Effector CD8-positive, alpha-beta T cell (primary cell): Measurements from ENCODE around the gene KIF27.
"Not testable (repeated sequence)": the region's sequence is repeated elsewhere in the genome, so short reads cannot be mapped to it uniquely, and the experiment has no call there.

Source experiments
- DNase-seq: peaks from one replicate; lab custom pipeline; 2025; lab: John Stamatoyannopoulos, UW

Gene KIF27

DNA sequence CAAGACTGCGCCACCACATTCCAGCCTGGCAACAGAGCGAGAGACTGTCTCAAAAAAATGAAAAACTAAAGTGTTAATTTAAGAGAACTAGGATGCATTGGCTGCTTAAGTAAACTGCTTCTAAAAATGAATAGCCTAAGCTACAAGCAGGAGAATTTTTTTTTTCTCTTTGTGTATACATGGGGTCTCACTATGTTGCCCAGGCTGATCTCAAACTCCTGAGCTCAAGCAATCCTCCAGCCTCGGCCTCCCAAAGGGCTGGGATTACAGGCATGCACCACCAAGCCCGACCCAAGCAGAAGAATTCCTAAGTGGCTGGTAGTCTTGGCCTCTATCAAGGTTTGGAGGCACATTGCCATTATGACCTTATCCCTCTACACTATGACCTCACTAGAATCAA, 106.1 kb downstream of the KIF27 start:
- not testable (repeated sequence) for DNase-seq

DNA sequence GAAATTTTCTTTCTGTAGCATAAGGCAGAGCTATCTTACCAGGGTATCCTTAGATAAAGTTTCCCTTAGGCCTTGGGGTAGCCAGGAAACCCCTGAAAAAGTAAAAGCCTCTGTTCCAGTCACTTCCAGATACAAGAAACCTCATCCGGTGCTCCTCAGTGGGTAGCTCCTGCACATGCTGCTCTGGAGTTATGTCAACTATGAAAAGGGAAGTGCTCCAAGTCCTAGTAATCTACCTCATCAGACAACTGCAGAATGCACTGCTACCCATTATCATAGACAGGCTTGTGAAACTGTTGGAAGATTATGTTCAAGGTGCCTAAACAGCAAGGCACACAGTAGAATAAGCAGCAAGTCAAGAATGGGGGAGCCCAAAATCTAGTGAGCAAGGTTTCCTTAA, 112.0 kb downstream of the KIF27 start:
- not testable (repeated sequence) for DNase-seq

DNA sequence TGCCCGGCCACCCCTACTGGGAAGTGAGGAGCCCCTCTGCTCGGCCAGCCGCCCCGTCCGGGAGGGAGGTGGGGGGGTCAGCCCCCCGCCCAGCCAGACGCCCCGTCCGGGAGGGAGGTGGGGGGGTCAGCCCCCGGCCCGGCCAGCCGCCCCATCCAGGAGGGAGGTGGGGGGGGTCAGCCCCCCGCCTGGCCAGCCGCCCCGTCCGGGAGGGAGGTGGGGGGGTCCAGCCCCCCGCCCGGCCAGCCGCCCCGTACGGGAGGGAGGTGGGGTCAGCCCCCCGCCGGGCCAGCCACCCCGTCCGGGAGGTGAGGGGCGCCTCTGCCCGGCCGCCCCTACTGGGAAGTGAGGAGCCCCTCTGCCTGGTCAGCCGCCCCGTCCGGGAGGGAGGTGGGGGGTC, 116.8 kb downstream of the KIF27 start:
- DNase-seq, result not testable (repeated sequence)

DNA sequence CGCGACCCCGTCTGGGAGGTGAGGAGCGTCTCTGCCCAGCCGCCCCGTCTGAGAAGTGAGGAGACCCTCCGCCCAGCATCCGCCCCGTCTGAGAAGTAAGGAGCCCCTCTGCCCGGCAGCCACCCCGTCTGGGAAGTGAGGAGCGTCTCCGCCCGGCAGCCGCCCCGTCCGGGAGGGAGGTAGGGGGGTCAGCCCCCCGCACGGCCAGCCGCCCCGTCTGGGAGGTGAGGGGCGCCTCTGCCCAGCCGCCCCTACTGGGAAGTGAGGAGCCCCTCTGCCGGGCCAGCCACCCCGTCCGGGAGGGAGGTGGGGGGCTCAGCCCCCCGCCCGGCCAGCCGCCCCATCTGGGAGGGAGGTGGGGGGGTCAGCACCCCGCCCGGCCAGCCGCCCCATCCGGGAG, 117.3 kb downstream of the KIF27 start:
- DNase-seq, result not testable (repeated sequence)

DNA sequence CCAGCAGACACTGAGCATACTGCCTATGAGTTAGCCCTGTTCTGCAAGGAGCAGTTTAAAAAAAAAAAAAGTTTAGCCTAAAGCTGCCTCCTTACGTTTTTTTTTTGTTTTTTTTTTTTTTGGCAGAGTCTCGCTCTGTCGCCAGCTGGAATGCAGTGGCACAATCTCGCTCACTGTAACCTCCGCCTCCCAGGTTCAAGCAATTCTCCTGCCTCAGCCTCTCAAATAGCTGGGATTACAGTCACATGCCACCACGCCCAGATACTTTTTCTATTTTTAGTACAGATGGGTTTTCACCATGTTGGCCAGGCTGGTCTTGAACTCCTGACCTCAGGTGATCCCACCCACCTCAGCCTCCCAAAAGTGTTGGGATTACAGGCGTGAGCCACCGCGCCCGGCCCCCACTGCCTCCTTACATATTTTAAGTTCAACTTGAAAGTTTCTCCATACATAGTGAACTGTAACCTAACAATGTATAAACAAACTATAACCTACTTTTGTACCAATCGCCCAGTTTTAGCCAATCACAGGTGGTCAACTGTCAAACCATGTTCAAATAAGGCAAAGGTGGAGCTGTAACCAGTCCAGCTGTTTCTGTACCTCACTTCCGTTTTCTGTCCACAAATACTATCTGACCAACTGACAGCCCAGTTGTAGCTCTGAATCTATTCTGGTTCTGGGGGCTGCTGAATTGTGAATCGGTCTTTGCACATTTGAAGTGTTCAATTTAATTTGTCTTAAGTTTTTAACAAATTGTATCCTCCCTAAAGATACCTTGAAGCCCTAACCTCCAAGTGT, 120.8 kb downstream of the KIF27 start:
- no peak for DNase-seq

DNA sequence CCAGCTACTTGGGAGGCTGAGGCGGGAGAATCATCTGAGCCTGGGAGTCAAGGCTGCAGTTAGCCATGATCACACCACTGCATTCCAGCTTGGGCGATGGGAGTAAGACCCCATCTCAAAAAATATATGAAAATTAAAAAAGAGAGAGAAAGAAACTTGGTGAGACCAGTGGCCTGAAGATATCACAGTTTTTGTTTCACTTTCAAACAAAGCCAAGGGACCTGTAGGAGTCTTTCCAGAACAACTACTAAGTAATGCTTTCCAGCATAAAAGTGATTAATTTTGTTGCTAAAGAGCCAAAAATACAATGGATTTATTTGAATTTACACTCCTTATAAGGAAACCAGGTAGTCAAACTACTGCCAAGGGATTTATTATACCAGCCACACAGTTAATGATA, 127.2 kb downstream of the KIF27 start:
- DNase-seq, result no peak

DNA sequence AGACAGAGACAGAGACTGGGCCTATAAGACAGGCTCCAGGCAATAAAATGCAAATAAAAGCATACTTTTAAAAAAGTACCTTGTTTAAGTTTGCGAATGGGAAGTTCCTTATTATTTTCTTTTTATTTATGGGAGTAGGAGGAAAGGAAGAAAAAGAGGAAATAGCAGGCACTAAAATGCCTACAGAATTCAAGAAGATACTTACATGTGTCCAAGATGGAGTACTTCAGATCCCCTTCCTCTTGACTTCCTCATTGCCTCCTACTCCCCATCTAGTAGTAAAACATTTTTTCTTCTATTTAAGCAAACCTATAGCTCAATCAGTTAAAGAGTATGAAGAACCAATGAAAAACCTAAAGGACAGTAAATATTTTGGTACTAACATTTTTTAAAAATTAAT, 128.5 kb downstream of the KIF27 start:
- DNase-seq, result no peak
